GM21529 (cell line): ENCODE data around the gene COA5.

Experiments
- ATAC-seq: cut with Tn5 transposase; IDR thresholded peaks from one replicate; pipeline ENCODE4 v1.9.1; 2021; ENCODE audit not compliant: unreplicated experiment

COA5 gene

GRCh38 chr2:98608116-98608961, at the start of gene COA5, which contains the start of gene UNC50:
COA5 (minus strand) TSS chr2:98608512; CDS start chr2:98608405, 107 bp downstream.
UNC50 (plus strand) TSS chr2:98608589; CDS start chr2:98609760, 1,171 bp downstream.
- ATAC-seq, result peak; percentile 83

- no peak for ATAC-seq
Measured at GRCh38 chr2:98656800-98657199, 48.5 kb upstream of the COA5 start.

GRCh38 chr2:98654699-98655495, 46.6 kb upstream of the COA5 start:
- no peak for ATAC-seq

- ATAC-seq, result no peak
Measured at GRCh38 chr2:98650998-98651397, 42.7 kb upstream of the COA5 start.

- ATAC-seq, result no peak
Measured at GRCh38 chr2:98649992-98650375, 41.7 kb upstream of the COA5 start.

GRCh38 chr2:98649135-98649991, 41.1 kb upstream of the COA5 start:
- peak; percentile 65 for ATAC-seq

- no peak for ATAC-seq
Measured at GRCh38 chr2:98648451-98648850, 40.1 kb upstream of the COA5 start.

GRCh38 chr2:98647636-98648035, 39.3 kb upstream of the COA5 start:
- no peak for ATAC-seq

GRCh38 chr2:98643496-98644100, 35.3 kb upstream of the COA5 start:
- no peak for ATAC-seq

GRCh38 chr2:98637401-98638147, 29.3 kb upstream of the COA5 start:
- ATAC-seq, result peak; percentile 88

GRCh38 chr2:98634406-98635092, 26.2 kb upstream of the COA5 start:
- no peak for ATAC-seq

- no peak for ATAC-seq
Measured at GRCh38 chr2:98632351-98632750, 24.0 kb upstream of the COA5 start.

- ATAC-seq, result no peak
Measured at GRCh38 chr2:98623657-98624056, 15.3 kb upstream of the COA5 start.

- no peak for ATAC-seq
Measured at GRCh38 chr2:98617149-98617548, 8.8 kb upstream of the COA5 start.

GRCh38 chr2:98615481-98615880, 7.2 kb upstream of the COA5 start:
- ATAC-seq, result no peak

- no peak for ATAC-seq
Measured at GRCh38 chr2:98614024-98614739, 5.9 kb upstream of the COA5 start.

GRCh38 chr2:98608962-98609604, 771 bp upstream of the COA5 start:
- no peak for ATAC-seq

- no peak for ATAC-seq
Measured at GRCh38 chr2:98607741-98608115, 584 bp downstream of the COA5 start.
